ENCODE results near the gene RERE. TPM values are rescaled to one million over a fixed set of nuclear protein-coding genes. Genes with fewer than 3 reads are reported as not detected.

RERE gene
- total RNA-seq, 1 donor from 2014 or later = 88.5 TPM

GRCh38 chr1:8378981-8379470, 438.4 kb downstream of the RERE start:
- ATAC-seq = peak in 1 of 2 donors; percentile 51
- no peak for TF ChIP-seq CTCF (IDR thresholded peaks at IDR 0.05)
- no peak for DNase-seq
- Histone ChIP-seq H3K27ac (peak overlapping the region; percentile 72), H3K36me3 (peaks cover 26% of the 10 kb centered on the region), H3K4me1 (peaks cover 85% of the 10 kb centered on the region), H3K4me3 (no peak overlapping the region), H3K27me3 (ENCODE audit: low read depth) (no peaks in the 10 kb centered on the region), H3K9me3 (no peaks in the 10 kb centered on the region)
- intact Hi-C loops (cut with DNase I) = no loop called here

- TF ChIP-seq CTCF (IDR thresholded peaks at IDR 0.05) = no peak
- no peak for DNase-seq
- Histone ChIP-seq H3K4me1 (peaks cover 85% of the 10 kb centered on the region), H3K36me3 (peaks cover 23% of the 10 kb centered on the region), H3K27ac (peak overlapping the region; percentile 72), H3K9me3 (no peaks in the 10 kb centered on the region), H3K27me3 (ENCODE audit: low read depth) (no peaks in the 10 kb centered on the region), H3K4me3 (no peak overlapping the region)
- no peak for ATAC-seq
- intact Hi-C loops (cut with DNase I) = no loop called here
Observed at GRCh38 chr1:8378178-8378577, 439.3 kb downstream of the RERE start.

- no peaks in the 10 kb centered on the region for H3K9me3 ChIP-seq
- H3K4me1 ChIP-seq = peaks cover 85% of the 10 kb centered on the region
- intact Hi-C loops (cut with DNase I) = no loop called here
- H3K27ac ChIP-seq = no peak overlapping the region
- H3K36me3 ChIP-seq = peaks cover 30% of the 10 kb centered on the region
- DNase-seq (no peak), ATAC-seq (no peak)
- no peak for TF ChIP-seq CTCF (IDR thresholded peaks at IDR 0.05)
- H3K27me3 ChIP-seq (ENCODE audit: low read depth) = no peaks in the 10 kb centered on the region
- no peak overlapping the region for H3K4me3 ChIP-seq
Observed at GRCh38 chr1:8377271-8377981, 440.0 kb downstream of the RERE start.

GRCh38 chr1:8376358-8376840, 441.0 kb downstream of the RERE start:
- DNase-seq (no peak), ATAC-seq (no peak)
- Histone ChIP-seq H3K9me3 (no peaks in the 10 kb centered on the region), H3K27ac (no peak overlapping the region), H3K36me3 (peaks cover 33% of the 10 kb centered on the region), H3K4me1 (peaks cover 86% of the 10 kb centered on the region), H3K27me3 (ENCODE audit: low read depth) (no peaks in the 10 kb centered on the region), H3K4me3 (no peak overlapping the region)
- no peak for TF ChIP-seq CTCF (IDR thresholded peaks at IDR 0.05)
- intact Hi-C loops (cut with DNase I) = no loop called here

GRCh38 chr1:8374812-8375211, 442.6 kb downstream of the RERE start:
- no peaks in the 10 kb centered on the region for H3K27me3 ChIP-seq (ENCODE audit: low read depth)
- no peaks in the 10 kb centered on the region for H3K9me3 ChIP-seq
- ATAC-seq = peak in 1 of 2 donors; percentile 29
- DNase-seq = no peak
- H3K36me3 ChIP-seq = peaks cover 29% of the 10 kb centered on the region
- H3K4me3 ChIP-seq = no peak overlapping the region
- peaks cover 89% of the 10 kb centered on the region for H3K4me1 ChIP-seq
- peak; percentile 26 for TF ChIP-seq CTCF (IDR thresholded peaks at IDR 0.05)
- intact Hi-C loops (cut with DNase I) = no loop called here
- peak overlapping the region; percentile 78 for H3K27ac ChIP-seq

Data from lower lobe of right lung (tissue), 2 donors.